DMS79 (cell line): Measurements from ENCODE around the gene FCN3.
"Not testable (repeated sequence)": the region's sequence is repeated elsewhere in the genome, so short reads cannot be mapped to it uniquely, and the experiment has no call there.

Experiments used
- DNase-seq: peaks from one replicate; lab custom pipeline; 2025; lab: John Stamatoyannopoulos, UW

FCN3 gene

DNA sequence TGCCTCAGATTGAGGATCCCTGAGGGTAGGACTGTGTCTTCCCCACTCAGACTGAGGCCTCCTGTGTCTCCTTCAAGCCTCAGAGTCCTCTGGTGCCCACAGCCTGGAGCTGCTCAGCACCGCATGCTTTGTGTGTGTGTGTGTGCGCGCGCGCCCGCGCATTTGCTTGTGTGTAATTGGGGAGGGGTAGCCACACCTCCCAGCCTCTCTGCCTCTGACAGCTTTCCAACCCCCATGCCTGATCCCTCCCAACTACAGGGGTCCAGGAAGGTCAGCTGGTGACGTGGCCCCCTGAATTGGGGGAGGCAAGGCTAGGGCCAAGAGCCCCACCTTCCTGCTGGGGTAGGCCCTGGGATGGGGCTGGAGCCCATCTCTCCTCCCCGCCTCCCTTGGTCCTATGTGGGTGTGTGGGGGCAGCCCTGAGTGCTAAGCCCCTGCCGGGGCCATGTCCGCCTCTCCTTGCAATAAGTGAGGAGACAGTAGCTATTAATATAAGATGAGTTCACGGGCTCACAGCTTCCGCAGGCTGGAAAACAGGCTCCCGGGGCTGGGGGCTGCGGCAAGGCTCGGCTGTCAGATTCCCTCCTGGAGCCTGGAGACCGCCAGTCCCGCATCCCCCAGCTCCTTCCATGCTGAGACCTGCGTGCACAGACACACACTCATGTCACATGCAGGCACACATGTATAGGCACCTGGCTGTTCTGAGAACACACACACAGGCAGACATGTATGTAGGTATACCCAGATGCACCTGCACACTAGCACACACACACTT is 24.8 kb upstream of the FCN3 start:
- DNase-seq, result no peak

DNA sequence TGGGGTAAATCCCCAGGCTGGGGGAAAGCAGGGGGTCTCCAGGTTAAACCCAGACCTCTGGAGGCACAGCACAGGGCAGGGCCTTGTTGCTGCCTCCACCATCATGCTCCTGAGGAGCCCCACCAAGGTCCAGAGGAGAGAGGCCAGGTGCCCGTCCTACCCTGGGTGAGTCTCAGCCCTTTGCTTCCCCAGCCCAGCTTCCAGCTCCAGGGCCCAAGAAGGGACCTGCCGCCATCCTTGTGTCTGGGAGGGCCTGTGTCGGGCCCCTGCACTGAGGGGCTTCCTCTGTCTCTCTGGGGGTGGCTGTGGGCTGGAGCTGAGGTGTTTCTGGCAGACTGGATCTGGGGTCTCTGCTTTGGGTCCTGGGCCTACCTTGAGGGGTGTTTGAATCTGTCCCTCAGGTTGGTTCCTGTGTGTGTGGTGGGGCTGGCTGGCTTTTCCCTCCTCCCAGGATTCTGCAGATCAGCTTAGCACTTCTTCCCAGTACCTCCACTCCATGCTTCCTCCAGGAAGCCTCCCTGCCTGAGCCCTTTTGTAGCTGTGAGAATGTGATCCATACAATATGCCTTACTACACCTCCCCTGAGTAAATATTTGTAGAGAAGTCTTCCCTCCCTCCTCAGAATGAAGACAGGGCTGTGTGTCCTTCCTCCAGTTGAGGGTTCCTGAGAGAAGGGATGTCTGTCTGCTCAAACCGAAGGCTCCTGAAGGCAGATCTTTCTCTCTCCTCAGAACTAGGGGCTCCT is 24.0 kb upstream of the FCN3 start:
- DNase-seq, result no peak

DNA sequence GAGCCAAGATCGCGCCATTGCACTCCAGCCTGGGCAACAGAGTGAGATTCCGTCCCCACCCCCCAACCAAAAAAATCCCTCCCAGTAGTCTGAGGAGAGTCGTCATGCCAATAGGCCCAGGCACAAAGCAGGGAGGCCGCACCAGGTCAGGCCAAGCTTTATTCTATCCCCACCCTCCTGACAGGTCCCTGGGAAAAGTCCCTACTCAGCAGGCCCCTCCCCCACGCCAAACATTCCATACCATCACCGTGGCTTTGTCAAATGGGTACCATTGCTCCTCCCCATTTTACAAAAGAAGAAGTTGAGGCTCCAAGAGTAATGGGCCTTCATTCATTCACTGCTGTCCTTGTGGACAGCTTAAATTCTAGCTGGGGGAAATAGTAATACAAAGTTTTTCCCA is 23.1 kb upstream of the FCN3 start:
- no peak for DNase-seq

DNA sequence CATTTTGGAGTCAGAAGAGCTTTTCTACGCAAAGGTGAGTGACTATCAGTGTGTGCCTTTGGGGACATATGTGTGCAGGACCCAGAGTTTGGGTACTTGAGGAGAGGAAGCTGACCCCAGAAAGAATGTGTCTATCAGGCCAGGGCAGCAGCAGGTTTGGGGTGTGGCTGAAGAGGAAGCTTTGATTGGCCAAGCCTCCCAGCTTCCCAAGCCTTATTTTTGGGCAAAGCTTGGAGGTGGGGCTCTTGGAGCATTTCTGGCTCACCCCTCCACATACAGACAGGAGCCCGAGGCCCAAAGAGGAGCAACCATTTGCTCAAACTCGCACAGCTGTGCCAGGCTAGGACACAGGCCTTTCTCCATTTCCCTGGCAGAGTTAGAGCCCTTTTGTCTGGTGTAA is 22.5 kb upstream of the FCN3 start:
- DNase-seq, result no peak

DNA sequence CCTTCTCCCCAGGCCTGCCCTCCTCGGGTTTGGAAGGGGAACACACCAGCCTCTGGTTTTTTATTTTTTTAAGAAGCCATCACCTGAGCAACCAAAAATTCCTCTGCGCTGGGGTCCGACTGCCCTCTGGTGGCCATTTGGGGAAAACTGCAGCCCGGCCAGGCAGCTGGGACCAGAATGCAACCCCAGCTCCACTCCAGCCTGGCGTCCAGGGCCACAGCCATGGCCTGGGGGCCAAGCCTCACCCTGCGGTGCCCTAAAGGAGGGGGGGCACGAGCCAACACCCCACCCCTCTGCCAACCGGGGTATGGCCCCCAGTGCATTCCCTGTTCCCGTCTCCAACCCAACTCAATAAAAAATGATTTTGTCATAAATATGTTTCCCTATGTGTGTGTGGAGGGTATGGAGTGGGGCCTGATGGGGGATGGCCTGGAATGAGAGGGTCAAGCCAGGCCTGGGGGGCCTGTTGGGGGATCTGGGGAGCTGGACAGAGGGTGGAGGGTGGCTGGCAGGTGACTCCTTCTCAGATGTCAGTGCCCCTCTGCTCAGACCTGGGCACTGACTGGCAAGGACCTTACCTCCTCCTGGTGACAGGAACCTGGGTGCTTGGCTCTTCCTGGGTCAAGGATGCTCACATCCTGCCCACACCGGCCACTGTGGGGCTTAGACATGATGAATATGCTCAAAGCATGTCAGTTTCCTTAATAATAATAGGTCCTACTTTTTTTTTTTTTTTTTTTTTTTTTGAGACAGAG is 21.0 kb upstream of the FCN3 start:
- peak; percentile 56 for DNase-seq

DNA sequence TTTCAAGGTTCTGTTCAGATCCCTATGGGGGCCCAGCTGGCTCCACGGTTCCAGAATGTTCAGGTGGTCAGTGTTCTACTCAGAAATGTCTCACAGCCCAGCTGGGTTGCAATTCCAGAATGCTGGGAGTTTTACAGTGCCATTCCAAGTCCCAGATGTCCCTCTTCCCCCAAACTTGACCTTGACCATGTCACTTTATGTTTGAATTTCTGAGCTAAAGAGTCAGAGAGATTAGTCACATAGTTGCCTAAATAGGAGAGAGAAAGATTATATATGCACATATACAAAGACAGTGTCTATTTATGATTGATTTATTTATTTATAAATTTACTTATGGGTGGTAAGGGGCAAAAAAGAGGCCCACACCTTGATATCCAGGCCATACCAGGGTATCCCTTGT is 20.3 kb upstream of the FCN3 start:
- no peak for DNase-seq

DNA sequence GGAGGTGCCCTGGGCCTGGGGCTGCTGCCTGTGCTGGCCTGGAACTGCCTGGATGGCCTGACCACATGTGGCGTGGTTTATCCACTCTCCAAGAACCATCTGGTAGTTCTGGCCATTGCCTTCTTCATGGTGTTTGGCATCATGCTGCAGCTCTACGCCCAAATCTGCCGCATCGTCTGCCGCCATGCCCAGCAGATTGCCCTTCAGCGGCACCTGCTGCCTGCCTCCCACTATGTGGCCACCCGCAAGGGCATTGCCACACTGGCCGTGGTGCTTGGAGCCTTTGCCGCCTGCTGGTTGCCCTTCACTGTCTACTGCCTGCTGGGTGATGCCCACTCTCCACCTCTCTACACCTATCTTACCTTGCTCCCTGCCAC is 19.6 kb upstream of the FCN3 start:
- no peak for DNase-seq

DNA sequence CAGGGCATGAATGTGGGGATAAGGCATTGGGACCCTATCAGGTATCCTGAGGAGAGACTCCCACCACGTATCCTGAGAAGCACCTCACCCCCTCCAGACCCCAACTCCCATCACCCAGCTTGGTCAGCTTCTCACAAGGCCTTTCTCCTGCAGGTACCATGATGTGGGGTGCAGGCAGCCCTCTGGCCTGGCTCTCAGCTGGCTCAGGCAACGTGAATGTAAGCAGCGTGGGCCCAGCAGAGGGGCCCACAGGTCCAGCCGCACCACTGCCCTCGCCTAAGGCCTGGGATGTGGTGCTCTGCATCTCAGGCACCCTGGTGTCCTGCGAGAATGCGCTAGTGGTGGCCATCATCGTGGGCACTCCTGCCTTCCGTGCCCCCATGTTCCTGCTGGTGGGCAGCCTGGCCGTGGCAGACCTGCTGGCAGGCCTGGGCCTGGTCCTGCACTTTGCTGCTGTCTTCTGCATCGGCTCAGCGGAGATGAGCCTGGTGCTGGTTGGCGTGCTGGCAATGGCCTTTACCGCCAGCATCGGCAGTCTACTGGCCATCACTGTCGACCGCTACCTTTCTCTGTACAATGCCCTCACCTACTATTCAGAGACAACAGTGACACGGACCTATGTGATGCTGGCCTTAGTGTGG is 19.1 kb upstream of the FCN3 start:
- DNase-seq, result no peak

DNA sequence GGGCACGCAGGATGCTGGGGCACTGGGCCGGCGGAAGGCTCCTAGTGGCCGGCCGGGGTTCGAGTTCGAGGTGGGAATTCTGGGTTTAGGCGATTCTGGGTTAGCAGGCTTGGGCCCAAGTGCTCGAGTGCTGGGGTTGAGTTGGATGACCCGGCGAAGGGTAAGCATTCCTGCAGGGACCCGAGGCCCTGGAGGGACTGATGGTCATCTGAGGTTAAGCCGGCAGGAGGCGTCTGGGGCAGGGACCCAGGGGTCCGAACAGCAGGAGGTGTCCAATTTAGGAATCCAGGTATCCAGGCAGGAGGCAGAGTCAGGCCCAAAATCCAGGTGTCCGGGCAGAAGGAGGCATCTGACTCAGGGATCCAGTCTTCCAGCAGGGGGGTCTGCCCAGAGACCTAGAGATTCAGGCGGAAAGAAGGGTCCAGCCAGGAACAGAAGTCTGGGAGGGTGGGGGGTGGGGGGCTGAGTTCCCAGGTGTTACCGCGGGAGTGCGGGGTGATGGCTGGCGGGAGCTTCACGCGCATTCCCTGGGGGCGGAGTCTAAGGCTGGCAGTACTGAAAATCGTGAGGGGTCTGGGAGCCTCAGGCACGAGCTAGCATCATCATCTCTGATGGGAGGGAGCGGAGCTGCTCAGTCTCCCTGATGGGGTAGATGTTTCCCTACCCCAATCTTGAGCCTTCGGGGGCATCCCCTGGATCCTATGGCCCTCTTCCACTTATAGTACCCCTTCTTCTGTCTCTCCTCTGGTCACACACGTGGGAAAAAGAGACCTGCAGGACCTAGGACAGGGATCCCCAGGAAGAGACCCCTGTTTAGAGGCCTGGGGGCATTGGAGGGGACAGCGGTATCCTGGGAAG is 18.4 kb upstream of the FCN3 start:
- DNase-seq, result no peak

DNA sequence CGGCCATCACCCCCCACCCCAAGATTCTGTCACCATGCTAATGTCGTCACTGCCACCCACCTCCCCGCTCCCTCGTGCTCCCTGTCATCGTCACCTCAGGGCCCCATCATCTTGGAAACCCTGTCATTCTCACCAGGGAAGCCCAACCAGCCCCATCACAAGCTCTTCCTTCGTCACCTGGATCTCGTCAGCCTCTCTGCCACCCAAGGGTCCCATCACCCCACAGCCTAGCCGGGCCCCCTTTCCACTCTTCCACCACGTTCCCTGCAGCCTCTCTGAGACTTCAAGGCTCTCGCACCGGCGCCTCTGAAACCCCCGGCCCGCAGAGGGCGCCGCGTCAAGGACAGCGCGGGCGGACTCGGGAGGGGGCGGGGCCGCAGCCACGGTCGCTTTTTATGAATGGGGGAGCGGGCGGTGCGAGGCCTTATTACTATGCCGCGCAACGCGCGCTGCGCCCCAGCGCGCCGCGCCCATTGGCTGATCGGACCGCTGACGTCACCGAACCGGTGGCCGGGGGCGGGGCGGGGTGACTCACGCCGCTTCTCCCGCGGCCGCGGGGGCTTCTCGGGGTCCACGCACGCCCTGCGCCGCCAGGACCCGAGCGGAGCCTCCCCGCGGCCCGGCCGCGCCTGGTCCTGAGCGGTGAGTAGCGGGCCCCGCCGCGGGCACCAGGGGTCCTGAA is 17.6 kb upstream of the FCN3 start, which contains the start of gene GPR3:
TSS of gene GPR3 (plus strand) at position 527 of the 682 bp plus-strand sequence. CDS start 1,177 bp downstream, outside the sequence.
- DNase-seq, result peak; percentile 71

DNA sequence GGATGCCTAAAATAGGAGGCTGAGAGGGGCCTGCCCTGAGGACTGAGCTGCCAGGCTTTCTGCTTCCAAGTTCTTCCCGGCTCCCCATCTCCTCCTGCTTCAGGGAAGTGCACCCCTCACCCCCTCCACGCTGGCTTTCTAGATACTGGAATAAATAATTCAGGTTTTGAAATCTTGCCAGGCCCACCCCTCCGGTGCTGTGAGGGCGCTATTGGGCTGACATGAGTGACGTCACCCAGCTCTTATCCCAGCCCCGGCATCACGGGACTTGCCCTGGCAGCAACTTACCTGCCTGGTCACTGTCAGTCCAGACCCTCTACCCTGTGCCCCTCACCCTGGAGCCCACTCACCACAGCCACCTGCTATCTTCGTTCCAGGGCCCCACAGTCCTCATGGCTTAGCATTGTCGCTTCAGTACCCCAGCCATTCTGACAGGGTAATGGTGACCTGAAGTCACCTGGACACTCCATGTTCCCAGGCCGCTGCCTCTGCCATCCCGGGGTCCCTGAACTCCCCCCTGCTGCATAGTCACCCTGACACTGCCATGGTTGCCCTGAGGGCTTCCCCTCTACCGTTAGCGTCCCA is 17.0 kb upstream of the FCN3 start:
- DNase-seq, result no peak

DNA sequence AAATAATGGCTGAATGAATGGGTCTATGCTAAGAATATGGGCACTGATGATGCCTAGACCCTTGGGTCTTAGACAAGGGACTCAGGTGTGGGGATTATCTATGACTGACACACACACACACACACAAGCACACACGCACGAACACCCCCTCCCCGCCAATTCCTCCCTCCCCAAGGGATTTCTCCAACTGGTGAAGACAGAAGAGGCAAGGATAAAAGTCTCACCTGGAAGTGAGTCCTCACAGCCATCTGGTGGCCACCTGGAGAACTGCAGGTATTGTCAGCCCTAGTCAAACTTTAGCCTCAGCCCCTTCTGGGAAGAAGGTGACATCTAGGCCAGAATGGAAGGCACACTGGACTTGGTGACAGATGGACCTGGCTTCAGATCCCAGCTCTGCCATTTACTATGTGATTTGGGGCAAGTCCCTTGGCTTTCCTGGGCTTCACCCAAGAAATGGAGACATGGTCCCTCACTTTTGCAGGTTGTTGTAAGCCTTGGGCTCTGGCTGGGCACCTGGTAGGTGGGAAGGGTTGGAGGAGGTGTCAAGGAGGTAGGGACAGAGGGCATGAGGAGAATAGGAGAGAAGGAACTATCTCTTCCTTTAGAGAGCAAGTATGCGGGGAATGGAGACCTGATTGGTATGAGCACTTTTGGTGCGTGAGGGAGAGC is 13.8 kb upstream of the FCN3 start:
- peak; percentile 23 for DNase-seq

DNA sequence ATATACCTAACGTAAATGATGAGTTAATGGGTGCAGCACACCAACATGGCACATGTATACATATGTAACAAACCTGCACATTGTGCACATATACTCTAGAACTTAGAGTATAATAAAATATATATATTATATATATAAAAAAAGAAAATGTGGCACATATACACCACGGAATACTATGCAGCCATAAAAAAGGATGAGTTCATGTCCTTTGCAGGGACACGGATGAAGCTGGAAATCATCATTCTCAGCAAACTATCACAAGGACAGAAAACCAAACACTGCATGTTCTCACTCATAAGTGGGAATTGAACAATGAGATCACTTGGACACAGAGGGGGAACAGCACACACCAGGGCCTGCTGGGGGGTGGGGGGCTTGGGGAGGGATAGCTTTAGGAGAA is 10.2 kb upstream of the FCN3 start:
- not testable (repeated sequence) for DNase-seq

DNA sequence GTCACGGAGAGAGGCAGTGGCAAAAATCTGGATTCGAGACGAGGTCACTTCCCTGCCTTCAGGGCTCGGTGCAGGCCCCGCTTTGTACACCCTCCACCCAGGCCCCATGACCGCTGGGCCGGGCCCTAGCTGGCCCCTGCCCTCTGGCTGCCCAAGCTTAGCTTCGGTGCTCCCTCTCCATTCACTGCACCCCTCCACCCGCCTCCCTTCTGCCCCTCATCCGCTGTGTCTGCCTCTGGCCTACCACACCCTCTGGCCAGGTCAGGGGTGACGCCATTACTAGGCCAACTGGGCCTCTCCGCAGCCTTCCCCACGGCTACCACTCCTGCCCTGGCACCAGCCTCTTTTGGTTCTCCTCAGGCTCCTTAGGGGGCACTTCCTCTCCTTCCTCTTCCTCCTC is 9.0 kb upstream of the FCN3 start:
- no peak for DNase-seq

DNA sequence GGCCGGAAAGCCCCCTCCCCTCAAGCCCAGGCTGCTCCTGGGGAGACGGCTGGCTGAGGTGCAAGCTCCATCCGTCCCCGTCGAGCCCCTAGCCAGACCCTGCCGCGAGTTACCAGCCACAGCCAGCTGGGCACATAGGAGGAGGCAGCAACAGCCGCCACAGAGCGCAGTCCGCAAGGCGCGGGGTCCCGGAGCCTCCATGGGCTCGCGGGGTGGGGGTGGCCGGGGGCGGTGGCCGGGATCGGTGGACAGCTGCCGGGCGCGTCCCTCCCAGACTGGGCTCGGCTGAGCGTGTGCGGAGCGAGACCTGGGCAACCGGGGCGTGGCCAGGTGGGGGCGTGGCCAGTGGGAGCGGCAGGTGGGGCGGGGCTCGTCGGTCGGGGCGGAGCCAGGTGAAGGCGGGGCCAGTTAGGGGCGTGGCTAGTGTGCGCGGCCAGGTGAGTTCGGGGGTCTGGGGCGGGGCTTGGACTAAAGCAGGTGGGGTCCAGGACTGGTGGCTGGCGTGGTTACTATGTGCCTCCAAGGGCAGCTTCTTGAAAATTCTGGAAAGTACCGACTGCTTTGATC is 8.5 kb upstream of the FCN3 start, which contains the start of gene CD164L2:
TSS of gene CD164L2 (minus strand) at position 295 of the 567 bp plus-strand sequence. CDS start at position 201, 94 bp downstream.
- no peak for DNase-seq

DNA sequence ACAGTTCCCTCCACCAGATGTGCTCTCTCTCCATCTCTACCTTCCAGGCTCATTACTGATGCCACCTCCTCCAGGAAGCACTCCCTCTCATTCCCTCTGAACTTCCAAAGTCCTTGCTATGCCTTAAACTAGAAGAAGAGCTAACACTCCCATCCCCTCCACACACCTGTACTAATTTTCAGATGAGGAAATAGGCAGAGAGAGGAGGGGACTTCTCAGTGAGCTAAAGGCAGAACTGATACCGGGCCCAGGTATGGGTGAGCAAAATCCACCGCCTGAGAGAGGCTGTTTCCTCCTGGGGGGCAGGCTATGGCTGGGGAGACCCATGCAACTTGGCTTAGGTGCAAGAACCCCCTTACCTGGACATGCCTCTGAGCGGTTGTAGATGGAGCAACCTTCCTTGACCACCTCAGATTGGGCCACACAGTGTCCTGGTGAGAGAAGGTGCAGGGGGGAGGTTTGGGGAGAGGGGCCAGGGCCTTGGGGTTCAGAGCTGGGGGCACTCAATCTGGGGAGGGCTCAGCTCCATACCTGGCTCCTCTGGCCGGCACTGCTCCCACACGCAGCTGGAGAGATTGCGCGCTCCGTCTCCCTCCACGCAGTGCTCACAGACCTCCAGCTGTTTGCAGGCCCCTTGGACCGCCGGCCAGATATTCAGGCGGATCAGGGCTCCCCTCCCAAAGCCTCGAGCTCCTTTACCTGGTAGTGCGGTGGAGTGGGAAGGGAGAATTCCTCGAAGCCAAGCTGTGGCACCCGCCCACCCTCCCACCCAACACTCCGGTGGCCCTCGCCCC is 7.5 kb upstream of the FCN3 start:
- DNase-seq, result no peak

DNA sequence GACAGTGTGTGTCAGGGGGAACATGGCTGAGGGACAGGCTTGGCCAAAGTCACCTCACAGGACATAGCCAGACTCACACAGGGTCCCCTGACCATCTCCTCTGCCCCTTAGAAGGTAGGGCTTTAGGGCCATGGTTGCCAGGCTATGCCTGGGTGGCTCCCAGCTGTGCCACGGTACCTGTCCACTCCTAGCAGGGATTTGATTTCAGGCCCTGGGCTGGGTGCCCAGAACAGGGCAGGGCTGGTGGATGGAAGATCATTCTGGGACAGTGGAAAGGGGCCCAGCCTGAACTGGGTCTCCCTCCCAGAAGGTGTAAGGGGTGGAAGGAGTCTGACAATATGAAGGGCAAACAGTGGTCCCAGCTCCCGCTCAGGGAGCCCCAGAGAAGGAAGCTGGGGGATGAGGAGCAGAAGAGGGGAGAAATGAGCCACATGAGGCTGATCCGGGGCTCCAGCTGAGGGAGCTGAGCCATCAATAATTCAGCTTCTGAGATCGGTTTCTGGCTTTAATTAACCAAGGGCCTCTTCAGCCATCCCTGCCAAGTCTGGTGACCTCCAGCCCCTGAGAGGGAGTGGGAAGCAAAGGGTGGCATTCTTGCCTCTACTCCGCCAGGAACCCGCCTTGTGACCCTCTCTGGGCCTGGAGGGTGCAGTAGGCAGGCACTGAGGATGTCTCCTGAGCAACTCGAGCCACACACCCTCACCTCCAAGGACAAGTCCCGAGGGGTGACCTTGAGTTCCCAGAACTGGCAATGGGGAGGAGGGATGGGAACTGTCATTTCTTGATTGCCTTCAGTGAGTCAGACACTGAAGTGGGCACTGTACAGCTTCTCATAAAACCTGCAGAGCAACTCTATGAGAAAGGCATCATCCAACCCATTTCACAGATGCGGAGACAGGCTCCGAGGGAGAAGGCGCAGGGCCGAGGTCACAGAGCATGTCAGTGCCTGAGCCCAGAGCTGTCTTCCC is 6.4 kb upstream of the FCN3 start:
- no peak for DNase-seq
